ENCODE data around the gene TINAG.

- TF ChIP-seq ZNF114 (tag by site-specific recombination; IDR thresholded peaks at IDR 0.05) (no peak), ZNF514 (tag by site-specific recombination; IDR thresholded peaks at IDR 0.05) (no peak), ZNF274 (IDR thresholded peaks at IDR 0.05; ENCODE audit: low read length) (no peak), ZNF274 (tag by site-specific recombination; IDR thresholded peaks at IDR 0.05; ENCODE audit: borderline replicate concordance) (no peak), ZNF175 (tag by site-specific recombination; IDR thresholded peaks at IDR 0.05) (no peak), ZFP3 (tag by site-specific recombination; IDR thresholded peaks at IDR 0.05; ENCODE audit: low read depth) (no peak)
Measured at GRCh38 chr6:54310377-54311152, 2.3 kb downstream of the TINAG start.

All from HEK293 (cell line).